Midbrain (tissue), 1 donor: ENCODE data around the gene DENND6A.
"Not testable (repeated sequence)": the region's sequence is repeated elsewhere in the genome, so short reads cannot be mapped to it uniquely, and the experiment has no call there.

Source experiments
- DNase-seq: peaks from one replicate; lab custom pipeline; 2025; lab: John Stamatoyannopoulos, UW

Gene DENND6A

DNA sequence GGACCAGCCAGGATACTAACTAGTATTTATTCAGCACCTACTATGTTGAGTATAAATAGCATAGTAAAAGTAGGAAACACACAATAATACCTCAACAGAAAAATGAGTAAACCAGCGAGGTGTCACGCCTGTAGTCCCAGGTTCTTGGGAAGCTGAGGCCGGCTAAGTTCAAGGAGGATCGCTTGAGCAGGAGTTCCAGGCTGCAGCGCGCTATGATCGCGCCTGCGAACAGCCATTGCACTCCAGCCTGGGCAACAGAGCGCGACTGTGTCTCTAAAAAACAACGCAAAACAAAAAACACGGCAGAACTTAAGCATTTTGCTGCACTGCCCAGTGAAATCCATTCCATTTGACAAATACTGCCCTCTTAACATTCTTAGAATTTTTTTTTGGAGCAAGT, 1.3 kb upstream of the DENND6A start:
- DNase-seq = no peak

DNA sequence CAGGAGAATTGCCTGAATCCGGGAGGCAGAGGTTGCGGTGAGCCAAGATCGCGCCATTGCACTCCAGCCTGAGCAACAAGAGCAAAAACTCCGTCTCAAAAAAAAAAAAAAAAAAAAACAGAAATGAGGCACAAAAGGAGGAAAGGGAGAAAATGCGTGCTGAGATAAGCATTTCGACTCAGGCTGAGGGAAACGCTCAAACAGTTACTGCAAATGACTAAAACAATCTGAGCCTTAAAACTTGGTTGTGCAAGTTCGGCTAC, 813 bp downstream of the DENND6A start:
- DNase-seq = not testable (repeated sequence)

DNA sequence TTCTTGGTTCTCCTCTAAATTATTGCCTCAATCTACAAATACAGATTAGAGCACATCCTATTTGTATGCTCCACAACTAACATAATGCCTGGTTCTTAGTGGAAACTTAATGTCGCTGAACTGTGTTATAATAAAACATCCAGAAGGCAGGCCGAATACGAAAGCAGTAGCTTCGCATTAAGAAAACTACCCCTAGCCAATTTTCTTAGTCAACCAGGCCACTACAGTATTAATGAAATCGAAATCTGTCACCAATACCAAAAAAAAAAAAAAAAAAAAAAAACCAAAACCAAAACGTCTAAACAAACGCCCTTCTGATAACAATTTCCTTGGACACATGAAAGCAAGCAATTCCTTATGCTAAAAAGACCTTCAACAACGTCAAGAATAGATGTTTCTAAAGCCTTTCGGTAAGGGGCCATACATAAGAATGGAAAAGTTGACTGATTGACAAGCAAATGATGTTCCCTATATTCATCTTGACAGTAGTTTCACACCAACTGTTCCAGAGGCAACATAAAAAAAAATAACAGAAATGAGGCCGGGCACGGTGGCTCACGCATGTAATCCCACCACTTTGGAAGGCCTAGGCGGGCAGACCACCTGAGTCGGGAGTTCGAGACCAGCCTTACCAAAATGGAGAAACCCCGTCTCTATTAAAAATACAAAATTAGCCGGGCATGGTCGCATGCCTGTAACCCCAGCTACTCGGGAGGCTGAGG, 1.3 kb downstream of the DENND6A start:
- no peak for DNase-seq

DNA sequence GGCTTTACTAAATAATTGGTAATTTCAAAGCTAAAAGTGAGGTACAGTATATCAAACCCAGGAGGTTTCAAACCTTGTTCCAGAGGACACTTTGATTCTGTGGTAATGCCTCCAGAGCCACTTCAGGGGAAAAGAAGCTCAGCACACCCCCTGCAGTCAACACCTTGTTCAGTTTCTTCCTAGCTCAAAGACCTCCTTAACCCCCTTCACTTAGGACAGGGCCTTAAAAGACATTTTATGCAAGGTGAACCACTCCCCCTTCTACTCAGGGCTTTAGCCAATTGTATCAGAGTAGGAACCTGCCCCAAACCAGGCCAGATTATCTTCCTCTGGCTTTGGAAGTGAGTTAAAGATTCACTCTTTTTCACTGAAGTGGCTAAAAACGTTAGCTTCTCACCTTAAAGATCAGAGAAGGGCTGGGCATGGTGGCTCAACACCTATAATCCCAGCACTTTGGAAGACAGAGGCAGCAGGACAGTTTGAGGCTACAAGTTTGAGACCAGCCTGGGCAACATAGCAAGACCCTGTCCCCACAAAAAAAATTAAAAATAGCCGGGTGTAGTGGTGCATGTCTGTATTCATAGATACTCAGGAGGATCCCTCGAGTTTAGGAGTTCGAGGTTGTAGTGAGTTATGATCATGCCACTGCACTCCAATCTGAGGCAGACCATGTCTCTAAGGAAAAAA, 3.4 kb downstream of the DENND6A start:
- no peak for DNase-seq

DNA sequence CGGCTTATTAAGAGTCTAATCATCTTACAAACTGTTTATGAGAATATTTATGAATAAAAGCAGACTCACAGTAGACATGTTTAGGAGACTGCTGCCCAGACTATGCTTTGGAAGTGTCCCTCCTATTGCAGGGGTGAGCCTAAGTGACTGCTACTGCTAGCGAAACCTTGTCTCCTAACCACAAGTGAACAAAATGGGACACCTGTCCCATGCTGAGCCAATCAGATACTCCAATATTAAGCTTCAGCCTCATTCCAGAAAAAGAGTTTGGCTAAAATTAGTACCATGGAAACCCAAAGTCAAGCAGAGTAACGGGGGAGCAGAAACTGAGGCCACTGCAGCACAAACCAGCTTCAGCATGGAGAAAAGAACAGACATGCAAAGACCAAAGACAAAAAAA, 4.6 kb downstream of the DENND6A start:
- no peak for DNase-seq

DNA sequence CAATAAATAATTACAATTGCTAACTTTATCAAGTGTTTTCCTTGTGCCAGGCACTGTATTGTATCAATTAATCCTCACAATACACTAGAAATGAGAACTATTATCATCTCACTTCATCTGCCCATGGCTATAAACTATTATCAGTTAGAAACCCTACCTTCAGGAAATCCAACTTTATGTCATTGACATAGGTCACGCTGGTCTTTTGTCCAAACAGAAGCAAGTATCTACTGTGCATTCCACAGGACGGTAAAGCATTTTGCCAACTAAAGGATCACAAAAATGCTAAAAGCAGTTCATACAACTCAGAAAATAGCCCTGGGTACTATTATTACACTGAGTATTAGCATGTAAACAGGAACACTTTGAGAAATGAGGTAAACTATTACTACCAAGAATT, 9.6 kb downstream of the DENND6A start:
- no peak for DNase-seq

DNA sequence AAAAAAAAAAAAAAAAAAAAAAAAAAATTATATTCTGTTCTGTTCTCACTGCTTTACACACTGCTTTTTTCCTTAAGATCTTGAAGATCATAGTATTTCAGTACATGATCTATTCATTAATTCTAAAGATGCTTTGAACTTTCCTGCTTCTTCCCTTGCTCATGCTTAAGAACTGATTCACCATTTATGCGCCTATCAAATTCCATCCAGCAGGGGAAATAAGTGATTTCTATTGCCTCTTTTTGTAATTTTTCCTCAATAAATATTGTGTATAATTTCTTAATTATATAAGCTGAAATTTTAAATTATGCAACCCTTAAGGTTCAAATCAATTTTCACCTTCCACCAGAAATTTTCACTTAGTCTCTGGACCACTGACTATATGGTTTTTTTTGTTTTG, 10.6 kb downstream of the DENND6A start:
- DNase-seq = no peak

DNA sequence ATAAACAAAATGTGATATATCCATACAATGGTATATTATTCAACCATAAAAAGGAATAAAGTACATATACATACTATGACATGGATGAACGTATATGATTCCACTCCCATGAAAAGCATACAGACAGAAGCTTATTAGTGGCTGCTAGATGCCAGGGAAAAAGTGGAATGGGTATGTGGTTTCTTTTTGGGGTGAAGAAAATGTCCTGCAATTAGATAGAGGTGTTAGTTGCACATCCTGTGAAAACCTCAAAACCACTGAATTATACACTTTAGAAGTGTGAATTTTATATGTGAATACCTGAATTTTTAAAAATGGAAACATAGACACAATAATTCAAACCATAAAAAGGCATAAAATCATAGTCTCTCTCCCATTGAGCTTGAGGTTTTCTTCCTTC, 11.2 kb downstream of the DENND6A start:
- DNase-seq = no peak

DNA sequence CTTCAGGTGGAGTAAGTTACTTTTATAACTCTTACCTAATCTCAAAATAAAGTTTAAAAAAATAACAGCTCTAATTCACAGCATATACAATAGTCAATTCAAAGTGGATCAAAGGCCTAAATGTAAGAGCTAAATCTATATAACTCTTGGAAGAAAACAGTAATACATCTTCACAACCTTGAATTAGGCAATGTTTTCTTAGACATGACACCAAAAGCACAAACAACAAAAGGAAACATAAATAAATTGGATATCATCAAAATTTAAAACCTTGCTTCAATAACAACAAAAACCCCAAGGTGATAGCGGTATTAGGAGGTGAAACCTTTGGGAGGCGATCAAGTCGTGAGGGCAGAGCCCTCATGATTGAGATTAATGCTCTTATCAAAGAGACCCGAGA, 12.8 kb downstream of the DENND6A start:
- DNase-seq = no peak

DNA sequence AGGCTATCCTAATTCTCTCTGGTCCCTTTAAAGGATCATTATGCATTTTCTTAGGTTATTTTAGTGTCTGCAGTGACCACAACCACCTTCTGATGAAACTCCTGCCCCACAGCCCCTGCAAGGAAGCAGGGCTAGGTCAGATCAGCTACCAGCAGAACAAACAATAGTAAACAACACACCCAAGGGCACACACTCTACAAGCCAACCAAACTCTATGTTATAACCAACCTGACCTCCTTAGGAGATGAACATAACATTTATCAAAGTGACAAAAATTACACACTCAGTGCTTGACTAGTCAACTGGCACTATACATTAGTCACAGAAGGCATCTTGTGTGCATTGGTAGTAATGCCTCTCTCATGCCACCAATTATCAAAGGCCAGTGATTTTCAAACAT, 17.3 kb downstream of the DENND6A start:
- DNase-seq = no peak

DNA sequence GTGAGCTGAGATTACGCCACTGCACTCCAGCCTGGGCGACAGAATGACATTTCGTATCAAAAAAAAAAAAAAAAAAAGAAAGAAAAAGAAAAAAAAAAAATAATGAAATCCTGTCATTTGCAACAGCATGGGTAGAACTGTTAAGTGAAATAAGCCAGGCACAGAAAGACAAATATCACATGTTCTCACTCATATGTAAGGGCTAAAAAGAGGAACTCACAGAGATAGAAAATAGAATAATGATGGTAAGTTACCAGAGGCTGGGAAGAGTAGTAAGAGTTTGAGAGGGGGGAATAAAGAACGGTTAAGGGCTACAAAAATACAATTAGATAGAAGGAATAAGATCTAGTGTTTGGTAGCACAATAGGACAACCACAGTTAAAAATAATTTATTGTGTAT, 19.7 kb downstream of the DENND6A start:
- no peak for DNase-seq

DNA sequence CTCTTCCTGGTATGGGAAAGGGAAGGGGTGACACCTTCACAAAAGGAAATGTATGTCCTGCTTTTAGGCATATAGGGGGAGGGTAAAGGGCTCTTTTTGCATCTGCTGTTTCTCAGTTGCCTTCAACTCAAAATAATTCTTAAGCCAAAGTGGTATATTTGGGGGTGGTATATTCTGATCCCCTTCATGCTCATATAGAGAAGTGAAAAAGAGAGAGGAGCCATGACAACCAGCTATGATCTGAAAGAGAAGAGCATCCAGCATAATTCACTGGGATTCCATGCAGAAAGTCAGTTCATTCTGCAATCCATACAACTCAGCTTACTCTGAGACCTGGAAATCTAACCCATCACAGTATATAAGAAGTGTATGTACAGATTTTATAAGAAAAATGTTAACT, 22.3 kb downstream of the DENND6A start:
- DNase-seq = no peak

DNA sequence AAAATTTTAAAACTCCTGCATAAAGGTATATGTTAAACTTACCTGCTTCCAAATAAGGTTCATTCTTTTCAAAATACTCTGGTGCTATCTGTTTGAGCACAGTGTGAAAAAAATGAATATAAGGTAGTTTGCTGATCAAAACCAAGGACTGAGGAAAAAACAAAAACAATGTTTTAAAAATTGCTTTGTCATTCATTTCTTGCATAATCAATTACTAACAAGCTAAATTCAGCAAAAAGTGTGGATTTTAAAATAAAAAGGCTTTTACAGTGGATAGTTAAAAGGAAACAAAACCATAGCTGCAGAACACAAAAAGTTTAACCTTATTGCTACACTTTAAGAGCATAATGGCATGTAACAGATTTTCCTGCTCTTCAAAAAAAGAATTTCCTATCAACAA, 31.5 kb downstream of the DENND6A start:
- DNase-seq = no peak

DNA sequence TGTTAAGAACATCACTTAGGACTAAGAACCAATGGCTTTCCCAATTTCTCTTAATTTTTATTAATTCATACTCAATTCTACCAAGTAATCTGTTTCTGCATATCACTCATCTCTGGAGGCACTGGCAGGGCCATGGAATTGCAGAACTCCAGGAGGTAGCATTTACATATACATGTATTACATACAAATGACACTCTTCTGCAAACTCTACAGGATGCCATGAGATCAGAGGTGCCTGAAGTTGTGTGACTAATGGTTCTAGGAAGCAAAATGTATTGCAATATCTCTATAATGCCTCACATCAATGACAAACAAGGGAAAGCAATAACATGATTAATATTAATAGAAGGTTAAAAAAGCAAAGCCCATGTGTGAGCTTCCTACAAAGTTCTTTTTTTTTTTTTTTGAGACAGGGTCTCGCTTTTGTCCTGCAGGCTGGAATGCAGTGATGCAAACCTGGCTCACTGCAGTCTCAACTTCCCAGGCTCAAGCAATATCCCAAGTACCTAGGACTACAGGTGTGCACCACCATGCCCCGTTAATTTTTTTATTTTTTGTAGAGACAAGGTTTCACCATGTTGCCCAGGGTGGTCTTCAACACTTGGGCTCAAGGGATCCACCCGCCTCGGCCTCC, 33.0 kb downstream of the DENND6A start:
- no peak for DNase-seq

DNA sequence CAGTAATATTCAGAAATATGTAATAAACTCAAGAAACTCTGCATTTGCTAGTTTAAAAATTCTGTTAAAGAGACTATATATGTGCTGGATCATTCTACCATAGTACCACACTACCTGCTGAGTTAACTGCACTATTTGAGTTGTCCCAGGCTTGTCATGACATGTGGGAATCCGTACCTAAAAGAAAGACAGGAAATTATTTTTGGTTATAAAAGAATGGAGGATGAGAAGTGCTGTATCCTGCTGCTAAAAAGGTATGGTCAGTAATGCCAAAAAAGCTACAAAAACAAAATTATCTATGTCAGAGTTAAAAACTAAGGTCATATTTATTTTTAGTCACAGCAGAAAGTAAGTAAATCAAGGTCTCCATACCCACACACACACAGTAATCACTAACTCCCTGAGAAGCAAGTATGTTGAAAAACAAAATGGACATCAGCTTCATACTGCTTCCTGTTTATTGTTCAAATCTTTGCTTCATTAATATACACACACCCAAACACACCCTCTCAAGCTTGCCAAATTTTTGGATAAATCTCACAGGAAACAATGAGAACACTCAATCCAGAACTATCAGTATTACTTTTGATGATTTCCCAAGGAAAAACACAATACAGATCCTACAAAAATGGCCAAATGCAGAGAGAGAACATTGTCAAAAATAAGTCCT, 33.7 kb downstream of the DENND6A start:
- DNase-seq = no peak

DNA sequence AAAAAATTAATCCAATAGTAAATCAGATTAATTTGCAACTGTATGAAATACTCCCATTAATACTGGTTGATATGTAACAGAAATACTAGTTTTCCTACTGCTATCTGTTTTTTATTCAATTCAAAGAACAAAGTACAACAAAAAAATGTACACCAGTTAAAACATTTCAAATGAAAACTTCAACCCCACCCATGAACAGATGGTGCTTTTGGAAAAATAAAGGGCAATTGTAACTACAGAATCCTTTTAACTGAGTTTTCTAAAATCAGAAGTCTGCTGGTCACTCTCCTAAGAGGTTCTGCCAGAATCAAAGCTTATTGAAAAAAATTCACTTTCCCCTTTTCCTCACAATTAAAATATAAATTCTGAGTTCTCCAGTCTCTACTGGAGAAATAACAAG, 34.3 kb downstream of the DENND6A start:
- no peak for DNase-seq

DNA sequence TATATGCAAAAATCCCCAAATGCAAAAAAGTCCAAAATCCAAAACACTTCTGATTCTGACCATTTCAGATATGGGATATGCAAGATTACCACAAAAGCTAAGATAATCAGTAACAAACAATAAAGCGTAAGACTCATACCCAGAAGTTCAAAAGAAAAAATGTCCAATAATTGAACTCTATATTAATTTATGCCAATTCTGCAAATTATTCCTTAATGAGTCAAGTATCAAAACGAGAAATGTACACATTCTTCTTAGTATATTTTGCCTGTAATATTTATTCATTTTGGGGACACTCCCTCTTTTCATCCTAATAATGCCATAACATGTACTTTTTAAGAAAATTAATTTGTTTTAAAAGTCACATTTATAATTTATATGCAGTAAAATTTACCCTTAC, 37.1 kb downstream of the DENND6A start:
- no peak for DNase-seq

DNA sequence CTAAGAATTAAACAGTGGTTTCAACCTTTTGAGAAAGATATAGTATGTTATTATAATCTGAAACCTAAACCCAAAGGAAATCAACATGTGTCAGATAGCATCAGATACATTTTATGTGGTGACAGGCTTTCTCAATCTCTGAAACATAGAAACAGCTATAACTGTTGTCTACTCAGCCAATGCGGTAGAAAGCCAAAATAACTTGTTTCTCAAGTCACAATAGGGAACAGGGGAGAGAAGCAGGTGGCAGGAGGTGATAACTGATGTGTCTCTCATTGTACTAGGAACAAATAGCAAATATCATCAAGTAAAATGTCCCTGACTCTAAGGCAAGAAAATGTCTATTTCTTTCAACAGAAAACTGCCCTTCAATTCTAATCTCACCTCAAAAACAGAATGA, 38.6 kb downstream of the DENND6A start:
- DNase-seq = no peak

DNA sequence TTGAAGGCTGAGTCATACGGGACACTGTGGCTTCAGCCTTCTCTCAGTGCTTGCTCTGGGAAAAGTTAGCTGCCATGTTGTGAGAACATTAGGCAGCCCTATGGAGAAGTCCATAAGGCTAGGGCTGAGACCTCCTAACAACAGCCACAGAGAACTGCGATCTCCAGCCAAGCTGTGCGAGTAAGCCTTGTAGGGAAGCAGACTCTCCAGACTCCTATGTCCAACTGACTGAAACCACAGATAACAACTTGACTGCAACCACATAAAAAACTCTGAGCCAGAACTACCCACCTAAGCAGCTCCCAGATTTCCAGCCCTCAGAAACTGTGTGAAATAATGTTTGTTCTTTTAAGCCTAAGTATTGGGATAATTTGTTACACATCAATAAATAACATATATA, 40.7 kb downstream of the DENND6A start:
- DNase-seq = no peak

DNA sequence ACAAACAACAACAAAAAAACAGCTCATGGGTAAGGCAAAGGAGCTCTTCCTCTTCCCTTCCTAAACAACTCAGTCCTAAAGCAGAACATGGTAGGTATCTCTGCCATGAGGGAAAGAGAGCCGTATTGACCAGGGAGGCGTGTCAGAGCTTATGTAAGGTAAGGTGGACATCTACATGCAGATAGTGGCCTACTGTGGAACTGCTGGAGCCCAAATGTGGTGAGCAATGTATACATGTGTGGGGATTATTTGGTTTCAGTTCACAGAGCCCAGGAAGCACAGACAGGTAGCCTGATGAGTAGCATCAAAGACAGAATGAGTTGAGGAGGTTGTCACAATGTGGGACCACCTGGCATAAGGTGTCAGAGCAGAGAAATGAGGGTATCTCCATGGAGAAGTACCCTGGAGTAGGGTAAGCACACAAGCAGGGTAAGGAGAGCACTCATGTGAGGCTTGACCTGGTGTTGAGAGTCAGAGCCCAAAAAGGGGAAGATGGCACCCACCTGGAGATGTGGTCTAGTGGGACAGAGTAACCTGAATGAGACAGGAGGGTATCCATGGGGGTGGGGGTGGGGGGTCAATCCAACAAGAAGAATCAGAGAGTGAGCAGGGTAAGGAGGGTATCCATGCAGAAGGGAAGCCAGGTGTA, 45.5 kb downstream of the DENND6A start:
- DNase-seq = no peak

DNA sequence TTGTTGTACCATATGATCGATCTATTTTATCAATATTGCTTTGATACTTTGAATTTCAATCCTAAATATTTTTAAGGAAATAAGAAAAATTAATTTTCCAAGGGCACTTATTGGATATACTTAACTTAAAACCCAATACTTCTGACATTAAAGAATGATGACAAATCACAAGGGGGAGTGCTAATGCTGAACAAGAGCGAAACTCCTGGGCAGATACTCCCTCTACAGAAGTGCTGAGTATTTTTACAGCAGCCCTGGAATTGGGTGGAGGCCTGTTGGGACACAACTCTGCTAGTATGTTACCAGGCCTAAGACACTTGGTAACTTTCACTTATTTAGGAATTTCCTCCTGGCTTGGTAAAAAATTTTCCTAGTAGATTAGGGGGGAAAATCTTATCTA, 46.2 kb downstream of the DENND6A start:
- DNase-seq = no peak

DNA sequence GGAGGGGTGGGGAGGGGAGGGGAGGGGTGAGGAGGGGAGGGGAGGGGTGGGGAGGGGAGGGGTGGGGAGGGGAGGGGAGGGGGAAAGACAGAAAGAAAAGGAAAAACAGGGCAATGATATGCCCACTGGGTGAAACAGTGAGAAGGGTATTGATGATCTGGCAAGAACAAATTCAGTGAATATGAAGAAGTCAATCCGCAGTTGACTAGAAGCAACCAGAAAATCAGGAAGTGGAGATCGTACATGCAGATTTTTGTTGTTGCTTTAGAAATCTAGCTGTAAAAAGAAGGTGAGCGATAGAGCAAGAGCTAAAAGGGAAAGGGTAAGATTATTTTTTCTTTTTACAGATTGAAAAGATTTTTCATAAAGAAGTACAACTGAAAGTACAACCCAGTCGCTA, 48.1 kb downstream of the DENND6A start:
- DNase-seq = no peak

DNA sequence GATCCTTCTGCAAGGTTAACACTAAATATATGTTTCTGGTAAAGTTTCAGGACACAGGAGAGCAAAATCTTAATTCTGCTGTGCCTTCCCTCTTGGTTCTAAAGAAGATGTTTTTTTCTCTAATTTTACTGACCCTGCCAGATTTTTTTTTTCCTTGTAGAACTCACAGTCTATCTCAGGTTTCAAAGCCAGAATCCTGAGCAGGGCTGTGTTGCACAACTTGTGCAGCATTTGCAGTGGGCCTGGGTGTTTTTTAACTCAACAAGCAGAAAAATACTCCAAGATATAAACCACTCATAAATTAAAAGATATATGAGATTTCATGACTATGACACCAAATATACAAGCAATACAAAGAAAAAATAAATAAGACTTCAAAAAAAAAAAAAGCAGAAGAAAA, 55.5 kb downstream of the DENND6A start:
- DNase-seq = no peak
